NT2/D1 (cell line): ENCODE data around the gene SH3RF1.

Source experiments
- DNase-seq: peaks from one replicate; pipeline ENCODE4 v3.0.0-alpha.2; 2011; ENCODE audit warnings: low read depth, low spot score
- H3K27me3 ChIP-seq: 2 replicates; pipeline ENCODE4 v1.6.0; 2011; ENCODE audit warnings: mild to moderate bottlenecking; ENCODE audit not compliant: insufficient read length, insufficient read depth
- H3K36me3 ChIP-seq: 2 replicates; pipeline ENCODE4 v1.6.1; 2011; ENCODE audit warnings: mild to moderate bottlenecking, low read length, mixed read lengths; ENCODE audit not compliant: insufficient read depth, insufficient read length
- H3K4me1 ChIP-seq: 2 replicates; pipeline ENCODE4 v1.5.1; 2011; ENCODE audit not compliant: insufficient read depth, insufficient read length
- H3K4me3 ChIP-seq: 2 replicates; pipeline ENCODE4 v1.5.1; 2011; ENCODE audit warnings: low read depth; ENCODE audit not compliant: insufficient read length
- H3K9ac ChIP-seq: 2 replicates; pipeline ENCODE4 v1.6.0; 2011; ENCODE audit warnings: low read depth; ENCODE audit not compliant: insufficient read length
- H3K9me3 ChIP-seq: 2 replicates; pipeline ENCODE4 v1.5.1; 2011; ENCODE audit warnings: mild to moderate bottlenecking, low read length; ENCODE audit not compliant: insufficient read depth
- SUZ12 ChIP-seq: IDR thresholded peaks from 2 replicates; pipeline ENCODE4 v1.6.1; 2011; ENCODE audit not compliant: insufficient read length, insufficient read depth; ENCODE audit errors: extremely low read depth
- YY1 ChIP-seq: IDR thresholded peaks from 2 replicates; pipeline ENCODE4 v1.6.1; 2011; ENCODE audit not compliant: insufficient read length, insufficient read depth
- ZNF274 ChIP-seq: IDR thresholded peaks from 2 replicates; pipeline ENCODE4 v1.6.1; 2011; ENCODE audit warnings: mild to moderate bottlenecking, low read depth, low read length

The SH3RF1 gene

DNA sequence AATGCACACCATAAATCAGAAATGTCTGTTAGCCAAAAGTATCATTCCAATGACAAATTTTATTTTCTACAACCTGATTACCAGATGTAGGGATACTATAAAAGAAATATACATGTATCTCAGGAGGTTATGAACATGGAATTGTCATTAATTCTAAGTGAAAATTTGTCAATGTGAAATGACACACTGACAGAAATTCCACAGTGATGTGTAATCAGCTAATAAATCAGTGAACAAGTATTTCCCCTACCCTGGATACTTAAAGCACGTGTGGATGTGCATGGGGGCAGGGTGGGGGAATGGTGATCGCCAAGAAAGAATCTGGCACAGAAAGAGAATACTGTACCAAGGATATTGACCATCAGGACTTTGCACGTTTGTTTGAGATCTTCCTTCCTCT lies 123.6 kb downstream of the SH3RF1 start:
- TF ChIP-seq YY1 = no peak
- no peak for TF ChIP-seq SUZ12
- no peak for TF ChIP-seq ZNF274
- H3K27me3 ChIP-seq = no peaks in the 10 kb centered on the region
- no peak for DNase-seq
- no peaks in the 10 kb centered on the region for H3K36me3 ChIP-seq
- H3K4me3 ChIP-seq = no peak overlapping the region
- no peaks in the 10 kb centered on the region for H3K9me3 ChIP-seq
- H3K9ac ChIP-seq = no peak overlapping the region
- H3K4me1 ChIP-seq = no peaks in the 10 kb centered on the region

- Histone ChIP-seq H3K4me3 (no peak overlapping the region), H3K4me1 (no peaks in the 10 kb centered on the region), H3K9me3 (no peaks in the 10 kb centered on the region), H3K9ac (no peak overlapping the region), H3K36me3 (no peaks in the 10 kb centered on the region), H3K27me3 (no peaks in the 10 kb centered on the region)
- no peak for TF ChIP-seq SUZ12
- DNase-seq = no peak
Observed at GRCh38 chr4:169144061-169144600, 126.6 kb downstream of the SH3RF1 start.

- no peak overlapping the region for H3K4me3 ChIP-seq
- no peak for DNase-seq
- H3K4me1 ChIP-seq = no peaks in the 10 kb centered on the region
- H3K9me3 ChIP-seq = no peaks in the 10 kb centered on the region
- TF ChIP-seq ZNF274 (no peak), YY1 (no peak), SUZ12 (no peak)
- H3K9ac ChIP-seq = no peak overlapping the region
- no peaks in the 10 kb centered on the region for H3K36me3 ChIP-seq
- H3K27me3 ChIP-seq = no peaks in the 10 kb centered on the region
Observed at GRCh38 chr4:169143335-169143734, 127.4 kb downstream of the SH3RF1 start.

- H3K36me3 ChIP-seq = no peaks in the 10 kb centered on the region
- no peak overlapping the region for H3K4me3 ChIP-seq
- no peaks in the 10 kb centered on the region for H3K27me3 ChIP-seq
- no peaks in the 10 kb centered on the region for H3K9me3 ChIP-seq
- H3K9ac ChIP-seq = no peak overlapping the region
- no peaks in the 10 kb centered on the region for H3K4me1 ChIP-seq
- no peak for DNase-seq
- TF ChIP-seq YY1 (no peak), ZNF274 (no peak), SUZ12 (no peak)
Observed at GRCh38 chr4:169142906-169143305, 127.8 kb downstream of the SH3RF1 start.

DNA sequence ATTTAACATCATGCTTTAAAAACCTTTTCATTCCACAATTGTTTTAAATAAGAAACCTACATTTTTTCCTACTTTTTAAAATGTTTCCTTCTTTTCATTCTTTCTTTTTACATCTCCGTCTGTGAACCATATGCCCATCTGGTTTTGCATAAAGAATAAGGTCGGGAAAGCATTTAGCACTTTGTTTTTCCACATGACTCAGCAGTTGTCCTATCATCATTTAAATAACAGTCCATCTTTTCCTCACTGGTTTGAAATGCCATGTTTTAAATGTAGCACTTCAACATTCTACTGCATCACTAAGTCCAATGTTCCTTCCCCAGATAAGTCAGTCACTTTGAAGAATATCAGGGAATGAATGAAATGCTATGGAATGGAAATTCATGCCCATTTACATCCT lies 128.4 kb downstream of the SH3RF1 start:
- TF ChIP-seq SUZ12 (no peak), ZNF274 (no peak), YY1 (no peak)
- Histone ChIP-seq H3K27me3 (no peaks in the 10 kb centered on the region), H3K9ac (no peak overlapping the region), H3K4me3 (no peak overlapping the region), H3K4me1 (no peaks in the 10 kb centered on the region), H3K9me3 (no peaks in the 10 kb centered on the region), H3K36me3 (no peaks in the 10 kb centered on the region)
- no peak for DNase-seq

- Histone ChIP-seq H3K4me3 (no peak overlapping the region), H3K4me1 (no peaks in the 10 kb centered on the region), H3K36me3 (peaks cover 19% of the 10 kb centered on the region)
Observed at GRCh38 chr4:169139021-169139420, 131.7 kb downstream of the SH3RF1 start.

DNA sequence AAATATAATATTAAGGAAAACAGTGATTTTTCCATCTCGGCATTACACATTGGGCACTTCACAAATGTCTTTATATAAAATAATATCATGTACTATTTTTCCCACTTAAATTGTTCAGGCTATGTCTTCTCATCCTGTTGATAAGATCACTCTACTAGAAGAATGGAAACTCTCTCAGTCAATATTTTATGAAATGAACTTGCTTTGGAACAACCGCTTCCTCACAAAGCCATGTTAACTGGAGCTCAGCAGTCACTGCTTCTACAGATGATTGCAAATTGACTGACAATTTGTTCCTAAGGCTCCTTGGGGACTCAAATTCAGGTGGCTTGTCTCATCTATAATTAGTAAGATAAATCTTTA lies 133.2 kb downstream of the SH3RF1 start:
- Histone ChIP-seq H3K36me3 (peaks cover 21% of the 10 kb centered on the region), H3K9ac (no peak overlapping the region), H3K9me3 (no peaks in the 10 kb centered on the region), H3K4me3 (no peak overlapping the region), H3K4me1 (no peaks in the 10 kb centered on the region), H3K27me3 (no peaks in the 10 kb centered on the region)
- DNase-seq = no peak
- TF ChIP-seq ZNF274 = no peak
- TF ChIP-seq YY1 = no peak
- no peak for TF ChIP-seq SUZ12

More at GRCh38 chr4:169139021-169139420, 131.7 kb downstream of the SH3RF1 start:
- Histone ChIP-seq H3K9me3 (no peaks in the 10 kb centered on the region), H3K27me3 (no peaks in the 10 kb centered on the region), H3K9ac (no peak overlapping the region)
- DNase-seq = no peak
- TF ChIP-seq SUZ12 = no peak
- TF ChIP-seq YY1 = no peak
- no peak for TF ChIP-seq ZNF274
